ENCODE data around the gene HDAC4. TPM values are rescaled to one million over a fixed set of nuclear protein-coding genes. Genes with fewer than 3 reads are reported as not detected.

The HDAC4 gene
- total RNA-seq, 1 experiment from 2014 or later: 40.1 TPM

DNA sequence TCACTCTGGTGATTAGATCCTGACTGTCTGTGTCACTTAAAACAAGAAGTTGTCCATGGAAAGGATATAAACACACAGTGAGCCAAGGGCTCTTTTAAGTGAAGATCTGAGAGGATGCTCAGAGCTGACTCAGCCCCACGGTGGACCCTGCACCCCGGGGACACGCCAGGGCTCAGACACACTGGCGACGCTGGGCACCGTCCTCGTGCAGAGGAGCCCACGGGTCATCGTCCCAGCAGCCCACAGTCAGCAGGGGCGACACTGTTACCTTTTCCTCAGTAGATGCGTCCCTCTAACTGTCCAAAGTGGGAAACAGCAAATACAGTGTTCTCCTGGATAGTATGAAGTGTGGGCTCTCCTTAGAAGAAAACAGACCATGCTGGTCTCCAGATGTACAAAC, 225.6 kb downstream of the HDAC4 start:
- BruUV-seq (replicated peaks): no TSS peak
- no peaks in the 10 kb centered on the region for H3K27me3 ChIP-seq (ENCODE audit: control insufficient read depth, insufficient read depth, low read length)
- no peak overlapping the region for H3K4me3 ChIP-seq (ENCODE audit: low read depth in 2 of 2, low read length in 2 of 2)
- TF ChIP-seq SIN3A (IDR thresholded peaks at IDR 0.05; ENCODE audit: borderline replicate concordance, insufficient read depth, low read depth, low read length) (no peak), CTCF (IDR thresholded peaks at IDR 0.05) (no peak), POLR2AphosphoS5 (IDR thresholded peaks at IDR 0.05; ENCODE audit: low read depth, low read length) (no peak)
- ATAC-seq (no peak), DNase-seq (ENCODE audit: low read depth, low spot score) (no peak)
- CTCF ChIA-PET: no interaction called here
- in situ Hi-C loops (cut with HindIII; ENCODE audit: low pct_unique_long_range_greater_than_20kb, low sequenced_read_pairs) (no loop called here), intact Hi-C loops (cut with micrococcal nuclease; ENCODE audit: unreplicated experiment) (no loop called here)
- no peaks in the 10 kb centered on the region for H3K4me1 ChIP-seq (ENCODE audit: control insufficient read depth, insufficient read depth, low read length)
- peaks cover 22% of the 10 kb centered on the region for H3K9me3 ChIP-seq (ENCODE audit: control insufficient read depth, insufficient read depth, low read depth, low read length)
- POLR2A ChIA-PET: no interaction called here
- H3K36me3 ChIP-seq (ENCODE audit: control insufficient read depth, insufficient read depth, low read length): no peaks in the 10 kb centered on the region
- no peak overlapping the region for H3K27ac ChIP-seq (ENCODE audit: low read length)

GRCh38 chr2:239173301-239173700, 227.5 kb downstream of the HDAC4 start:
- TF ChIP-seq TCF7L2 (IDR thresholded peaks at IDR 0.05; ENCODE audit: low read depth, low read length): no peak
- H3K36me3 ChIP-seq (ENCODE audit: control insufficient read depth, insufficient read depth, low read length): no peaks in the 10 kb centered on the region
- no TSS peak for BruUV-seq (replicated peaks)
- H3K27ac ChIP-seq (ENCODE audit: low read length): no peak overlapping the region
- intact Hi-C loops (cut with micrococcal nuclease; ENCODE audit: unreplicated experiment): no loop called here
- DNase-seq (ENCODE audit: low read depth, low spot score) (no peak), ATAC-seq (no peak)
- ChIA-PET CTCF (no interaction called here), POLR2A (no interaction called here)
- no peaks in the 10 kb centered on the region for H3K27me3 ChIP-seq (ENCODE audit: control insufficient read depth, insufficient read depth, low read length)
- H3K9me3 ChIP-seq (ENCODE audit: control insufficient read depth, insufficient read depth, low read depth, low read length): peaks cover 22% of the 10 kb centered on the region
- no peaks in the 10 kb centered on the region for H3K4me1 ChIP-seq (ENCODE audit: control insufficient read depth, insufficient read depth, low read length)
- in situ Hi-C loops (cut with HindIII; ENCODE audit: low pct_unique_long_range_greater_than_20kb, low sequenced_read_pairs): no loop called here
- no peak overlapping the region for H3K4me3 ChIP-seq (ENCODE audit: low read depth in 2 of 2, low read length in 2 of 2)

DNA sequence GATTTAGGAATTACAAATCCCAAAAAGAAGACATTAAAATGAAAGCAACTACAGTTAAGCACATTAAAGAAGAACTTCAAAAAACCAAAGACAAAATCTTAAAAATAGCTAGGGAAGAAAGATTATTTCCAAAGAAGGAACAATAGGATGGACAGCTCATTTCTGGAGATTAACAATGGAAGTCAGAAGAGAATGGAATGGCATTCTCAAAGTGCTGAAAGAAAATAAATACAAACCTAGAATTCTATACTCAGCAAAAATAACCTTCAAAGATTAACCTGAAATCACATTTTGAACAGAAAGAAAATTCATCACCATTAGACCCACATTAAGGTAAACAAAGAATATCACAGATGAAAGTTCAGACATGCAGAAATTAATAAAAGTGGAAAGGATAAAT, 229.2 kb downstream of the HDAC4 start:
- ATAC-seq: no peak
- no peak for TF ChIP-seq TCF7L2 (IDR thresholded peaks at IDR 0.05; ENCODE audit: low read depth, low read length)
- TF ChIP-seq POLR2AphosphoS5 (IDR thresholded peaks at IDR 0.05; ENCODE audit: low read depth, low read length): no peak
- TF ChIP-seq CTCF (IDR thresholded peaks at IDR 0.05): no peak
- no peak for TF ChIP-seq REST (IDR thresholded peaks at IDR 0.05; ENCODE audit: insufficient read depth in 1 of 2, low read depth in 2 of 2, low read length in 1 of 2)
- no peak for TF ChIP-seq SIN3A (IDR thresholded peaks at IDR 0.05; ENCODE audit: borderline replicate concordance, insufficient read depth, low read depth, low read length)
- peaks cover 22% of the 10 kb centered on the region for H3K9me3 ChIP-seq (ENCODE audit: control insufficient read depth, insufficient read depth, low read depth, low read length)
- H3K27me3 ChIP-seq (ENCODE audit: control insufficient read depth, insufficient read depth, low read length): no peaks in the 10 kb centered on the region
- DNase-seq (ENCODE audit: low read depth, low spot score): no peak
- intact Hi-C loops (cut with micrococcal nuclease; ENCODE audit: unreplicated experiment) (no loop called here), in situ Hi-C loops (cut with HindIII; ENCODE audit: low pct_unique_long_range_greater_than_20kb, low sequenced_read_pairs) (no loop called here)
- H3K4me1 ChIP-seq (ENCODE audit: control insufficient read depth, insufficient read depth, low read length): no peaks in the 10 kb centered on the region
- POLR2A ChIA-PET: no interaction called here
- H3K36me3 ChIP-seq (ENCODE audit: control insufficient read depth, insufficient read depth, low read length): no peaks in the 10 kb centered on the region
- no peak overlapping the region for H3K4me3 ChIP-seq (ENCODE audit: low read depth in 2 of 2, low read length in 2 of 2)
- no TSS peak for BruUV-seq (replicated peaks)
- CTCF ChIA-PET: no interaction called here
- no peak overlapping the region for H3K27ac ChIP-seq (ENCODE audit: low read length)
